Left forelimb (tissue), 1 donor: ENCODE results near the gene CENPT.
A peak's percentile ranks its signal among the peaks of the same experiment; 100 is the strongest.

Experiments used
- DNase-seq: peaks from one replicate; pipeline ENCODE4 v3.0.0-alpha.2; 2018; ENCODE audit warnings: low spot score

Gene CENPT, protein sequence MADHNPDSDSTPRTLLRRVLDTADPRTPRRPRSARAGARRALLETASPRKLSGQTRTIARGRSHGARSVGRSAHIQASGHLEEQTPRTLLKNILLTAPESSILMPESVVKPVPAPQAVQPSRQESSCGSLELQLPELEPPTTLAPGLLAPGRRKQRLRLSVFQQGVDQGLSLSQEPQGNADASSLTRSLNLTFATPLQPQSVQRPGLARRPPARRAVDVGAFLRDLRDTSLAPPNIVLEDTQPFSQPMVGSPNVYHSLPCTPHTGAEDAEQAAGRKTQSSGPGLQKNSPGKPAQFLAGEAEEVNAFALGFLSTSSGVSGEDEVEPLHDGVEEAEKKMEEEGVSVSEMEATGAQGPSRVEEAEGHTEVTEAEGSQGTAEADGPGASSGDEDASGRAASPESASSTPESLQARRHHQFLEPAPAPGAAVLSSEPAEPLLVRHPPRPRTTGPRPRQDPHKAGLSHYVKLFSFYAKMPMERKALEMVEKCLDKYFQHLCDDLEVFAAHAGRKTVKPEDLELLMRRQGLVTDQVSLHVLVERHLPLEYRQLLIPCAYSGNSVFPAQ

GRCh38 chr16:67847064-67847861 is at the start of gene CENPT:
TSS of gene CENPT (minus strand) at chr16:67847693. CDS start at chr16:67833859, 13,834 bp downstream.
- no peak for DNase-seq

- DNase-seq = no peak
These were observed 49.7 kb upstream of the CENPT start for GRCh38 chr16:67897231-67897630.

- no peak for DNase-seq
These were observed 46.4 kb upstream of the CENPT start for GRCh38 chr16:67893743-67894399.

DNA sequence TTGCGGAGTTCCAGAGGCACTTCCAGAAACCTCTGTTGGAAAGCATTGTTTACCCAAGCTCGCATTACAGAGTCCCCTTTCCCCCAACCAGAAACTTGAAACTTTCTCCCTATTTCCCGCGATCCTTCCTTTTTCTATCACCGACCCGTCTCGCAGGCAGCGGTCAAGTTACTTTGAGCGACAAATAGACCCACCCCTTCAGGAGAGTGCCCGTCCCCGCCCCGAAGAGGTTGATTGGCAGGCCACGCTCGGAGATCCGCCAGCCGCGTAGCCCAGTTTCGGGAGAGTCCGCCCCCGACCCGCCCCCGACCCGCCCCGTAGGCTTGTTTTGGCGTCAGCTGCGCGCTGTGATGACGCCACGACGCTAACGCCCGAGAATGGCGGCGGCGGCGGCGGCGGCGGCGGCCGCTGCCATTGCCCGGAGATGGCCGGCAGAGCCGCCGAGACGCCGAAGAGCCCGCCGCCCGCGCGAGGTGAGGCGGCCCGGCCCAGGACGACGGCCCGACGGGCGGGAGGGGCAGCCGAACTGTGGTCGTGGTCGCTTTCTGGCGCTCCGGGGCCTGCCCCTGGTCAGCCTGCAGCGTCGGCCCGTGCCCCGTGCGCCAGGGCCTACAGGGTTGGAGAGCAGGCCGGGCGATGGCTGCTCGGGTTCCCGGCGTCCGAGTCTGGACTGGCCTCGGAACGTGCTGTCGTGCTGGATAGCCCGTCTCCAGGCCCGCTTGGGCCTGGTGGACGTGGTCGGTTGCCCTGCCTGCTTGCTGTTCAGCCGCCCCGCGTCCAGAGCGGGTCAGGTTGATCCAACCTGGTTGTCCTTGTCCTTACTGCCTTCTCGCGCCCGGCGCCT is 45.6 kb upstream of the CENPT start, which contains the start of gene PSKH1:
Gene PSKH1, plus strand, starts transcription at position 356 of the 844 bp plus-strand sequence. CDS start 15,496 bp downstream, outside the sequence.
- DNase-seq = peak; percentile 99

DNA sequence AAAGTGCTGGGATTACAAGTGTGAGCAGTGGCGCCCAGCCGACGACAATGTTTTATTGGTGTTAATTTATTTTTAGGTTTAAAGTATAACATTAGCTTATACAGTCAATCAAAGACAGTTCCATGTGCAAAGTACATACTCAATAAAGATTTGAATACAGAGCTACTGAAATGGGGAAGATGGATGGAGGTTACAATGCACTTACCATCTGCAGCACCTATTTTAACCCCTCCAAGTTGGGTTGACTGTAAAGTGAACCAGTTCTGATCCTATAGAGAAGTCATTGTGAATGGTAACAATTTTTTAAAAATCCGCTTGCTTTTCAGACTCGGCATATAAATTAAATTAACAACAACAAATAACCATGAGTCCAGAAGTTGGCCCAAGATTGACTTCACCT is 44.9 kb upstream of the CENPT start:
- DNase-seq = no peak

GRCh38 chr16:67888331-67888730 is 40.8 kb upstream of the CENPT start:
- DNase-seq = no peak

DNA sequence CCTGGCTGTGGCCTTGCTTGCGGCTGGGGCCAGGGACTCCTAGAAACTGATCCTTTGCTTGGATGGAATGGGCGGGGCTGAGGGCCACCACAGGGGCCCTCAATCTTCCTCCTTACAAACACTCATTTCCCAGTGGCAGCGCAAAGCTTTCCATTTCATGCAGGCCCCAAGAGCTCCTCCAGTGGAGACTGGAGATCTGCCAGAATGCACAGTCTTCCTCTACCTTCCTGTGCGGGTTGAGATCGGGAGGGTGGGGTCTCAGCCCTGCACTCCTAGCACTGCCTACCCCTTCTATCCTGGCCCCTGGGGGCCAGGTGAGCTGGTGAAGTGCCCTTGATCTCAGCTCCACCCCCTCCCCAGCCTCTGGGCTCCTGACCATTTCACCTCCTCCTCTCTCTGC is 38.9 kb upstream of the CENPT start:
- DNase-seq = no peak

DNA sequence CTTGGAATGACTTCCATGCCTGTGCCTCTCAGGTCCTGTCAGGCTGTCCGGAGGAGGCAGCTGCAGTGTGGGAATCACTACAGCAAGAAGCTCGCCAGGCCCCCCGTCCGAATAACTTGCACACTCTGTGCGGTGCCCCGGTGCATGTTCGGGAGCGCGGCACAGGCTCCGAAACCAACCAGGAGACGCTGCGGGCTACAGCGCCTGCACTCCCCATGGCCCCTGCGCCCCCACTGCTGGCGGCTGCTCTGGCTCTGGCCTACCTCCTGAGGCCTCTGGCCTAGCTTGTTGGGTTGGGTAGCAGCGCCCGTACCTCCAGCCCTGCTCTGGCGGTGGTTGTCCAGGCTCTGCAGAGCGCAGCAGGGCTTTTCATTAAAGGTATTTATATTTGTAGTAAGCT is 38.5 kb upstream of the CENPT start:
- DNase-seq = no peak

GRCh38 chr16:67885545-67885944 is 38.1 kb upstream of the CENPT start:
- no peak for DNase-seq

DNA sequence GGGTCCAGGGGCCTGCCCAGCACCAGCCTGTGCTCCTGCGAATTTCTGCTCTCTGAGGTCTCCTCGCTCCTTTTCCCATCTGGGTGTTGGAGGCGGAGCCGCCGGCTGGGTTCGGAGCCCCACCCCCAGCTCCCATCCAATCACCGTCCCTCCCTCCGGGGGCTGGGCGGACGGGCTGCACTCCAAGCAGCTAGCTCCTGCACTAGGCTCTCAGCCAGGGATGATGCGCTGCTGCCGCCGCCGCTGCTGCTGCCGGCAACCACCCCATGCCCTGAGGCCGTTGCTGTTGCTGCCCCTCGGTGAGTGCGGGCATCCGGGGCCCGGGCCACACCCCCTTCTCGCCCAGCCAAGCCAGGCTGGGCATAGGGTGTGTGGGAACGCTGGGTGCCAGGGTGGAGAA is 37.2 kb upstream of the CENPT start, which contains the start of gene NRN1L:
Gene NRN1L, plus strand, starts transcription at position 202 of the 400 bp plus-strand sequence. Its CDS starts 19 bp downstream, at position 221.
- DNase-seq = peak; percentile 91

DNA sequence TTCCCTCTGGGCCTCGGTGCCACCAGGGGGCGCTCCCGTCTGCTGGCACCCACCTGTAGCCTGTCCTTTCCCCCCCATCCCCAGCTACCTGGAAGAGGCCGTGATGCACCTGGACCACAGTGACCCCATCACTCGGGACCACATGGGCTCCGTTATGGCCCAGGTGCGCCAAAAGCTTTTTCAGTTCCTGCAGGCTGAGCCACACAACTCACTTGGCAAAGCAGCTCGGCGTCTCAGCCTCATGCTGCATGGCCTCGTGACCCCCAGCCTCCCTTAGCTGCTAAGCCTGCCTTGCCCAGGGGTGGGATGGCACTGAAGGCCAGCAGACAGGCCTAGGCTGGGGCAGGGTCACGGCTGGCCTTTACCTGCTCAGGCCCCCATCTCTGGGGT is 36.4 kb upstream of the CENPT start:
- no peak for DNase-seq

- DNase-seq = no peak
These were observed 35.8 kb upstream of the CENPT start for GRCh38 chr16:67883146-67883871.

- peak; percentile 74 for DNase-seq
These were observed 35.1 kb upstream of the CENPT start for GRCh38 chr16:67882374-67883145.

DNA sequence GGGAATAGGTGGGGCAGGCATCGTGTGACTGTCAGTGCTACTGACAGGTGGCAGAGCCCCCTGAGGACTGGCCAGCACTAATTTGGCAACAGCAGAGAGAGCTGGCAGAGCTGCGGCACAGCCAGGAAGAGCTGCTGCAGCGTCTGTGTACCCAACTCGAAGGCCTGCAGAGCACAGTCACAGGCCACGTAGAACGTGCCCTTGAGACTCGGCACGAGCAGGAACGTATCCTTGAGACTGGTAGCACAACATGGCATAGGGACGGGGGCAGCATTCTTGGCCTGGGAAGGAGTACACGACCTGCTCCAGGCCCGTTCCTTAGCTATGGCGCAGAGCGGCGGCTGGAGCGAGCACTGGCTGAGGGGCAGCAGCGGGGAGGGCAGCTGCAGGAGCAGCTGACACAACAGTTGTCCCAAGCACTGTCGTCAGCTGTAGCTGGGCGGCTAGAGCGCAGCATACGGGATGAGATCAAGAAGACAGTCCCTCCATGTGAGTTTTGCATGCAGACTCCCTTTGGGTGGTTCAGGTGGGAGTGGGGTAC is 34.2 kb upstream of the CENPT start:
- DNase-seq = no peak

DNA sequence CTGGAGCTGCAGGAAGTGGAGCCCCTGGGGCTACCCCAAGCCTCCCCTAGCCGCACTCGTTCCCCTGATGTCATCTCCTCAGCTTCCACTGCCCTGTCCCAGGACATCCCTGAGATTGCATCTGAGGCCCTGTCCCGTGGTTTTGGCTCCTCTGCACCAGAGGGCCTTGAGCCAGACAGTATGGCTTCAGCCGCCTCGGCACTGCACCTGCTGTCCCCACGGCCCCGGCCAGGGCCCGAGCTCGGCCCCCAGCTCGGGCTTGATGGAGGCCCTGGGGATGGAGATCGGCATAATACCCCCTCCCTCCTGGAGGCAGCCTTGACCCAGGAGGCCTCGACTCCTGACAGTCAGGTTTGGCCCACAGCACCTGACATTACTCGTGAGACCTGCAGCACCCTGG is 33.1 kb upstream of the CENPT start:
- DNase-seq = no peak

- no peak for DNase-seq
These were observed 32.4 kb upstream of the CENPT start for GRCh38 chr16:67879936-67880335.

DNA sequence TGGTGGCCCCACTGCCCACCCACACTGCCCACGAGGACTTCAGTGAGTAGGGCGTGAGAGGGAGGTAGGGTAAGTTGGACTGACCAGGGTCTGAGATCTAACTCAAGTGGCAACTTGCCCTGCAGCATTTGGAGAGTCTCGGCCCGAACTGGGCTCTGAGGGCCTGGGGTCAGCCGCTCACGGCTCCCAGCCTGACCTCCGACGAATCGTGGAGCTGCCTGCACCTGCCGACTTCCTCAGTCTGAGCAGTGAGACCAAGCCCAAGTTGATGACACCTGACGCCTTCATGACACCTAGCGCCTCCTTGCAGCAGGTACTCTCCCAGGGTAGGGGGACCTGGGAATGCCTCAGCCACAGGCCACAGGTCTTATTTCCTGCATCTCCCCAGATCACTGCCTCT is 32.0 kb upstream of the CENPT start:
- no peak for DNase-seq

GRCh38 chr16:67878846-67879245 is 31.4 kb upstream of the CENPT start:
- no peak for DNase-seq

GRCh38 chr16:67878232-67878631 is 30.7 kb upstream of the CENPT start:
- DNase-seq = no peak
